GM12878 (cell line): ENCODE results near the gene FLAD1. TPM values are rescaled to one million over a fixed set of nuclear protein-coding genes. Genes with fewer than 3 reads are reported as not detected.

Source experiments
- BCLAF1 ChIP-seq: fragments of 450-650 bp; IDR thresholded peaks from 2 replicates; pipeline ENCODE4 v1.6.1; 2017; ENCODE audit warnings: antibody characterized with exemption, mild to moderate bottlenecking, moderate library complexity
- BRCA1 ChIP-seq: IDR thresholded peaks from 2 replicates; pipeline ENCODE4 v1.6.1; 2011; ENCODE audit warnings: low read depth, low read length, improper control_type of control experiment
- E4F1 ChIP-seq: fragments of 450-650 bp; IDR thresholded peaks from 2 replicates; pipeline ENCODE4 v1.6.1; 2018; ENCODE audit warnings: borderline replicate concordance, mild to moderate bottlenecking; ENCODE audit not compliant: partially characterized antibody
- IKZF2 ChIP-seq, 2 experiments: fragments of 450-650 bp; IDR thresholded peaks; 2 replicates each; pipeline ENCODE4 v1.6.1; 2017; ENCODE audit warnings: mild to moderate bottlenecking in 2 of 2, moderate library complexity in 2 of 2
- NKRF ChIP-seq: fragments of 450-650 bp; conservative IDR thresholded peaks from 2 replicates; pipeline ENCODE4 v1.6.1; 2017; ENCODE audit warnings: mild to moderate bottlenecking, moderate library complexity
- PKNOX1 ChIP-seq: fragments of 450-650 bp; IDR thresholded peaks from 2 replicates; pipeline ENCODE4 v1.6.1; 2016; ENCODE audit warnings: mild to moderate bottlenecking
- RELB ChIP-seq: fragments of 450-650 bp; IDR thresholded peaks from 2 replicates; pipeline ENCODE4 v1.6.1; 2017; ENCODE audit warnings: low read depth, mild to moderate bottlenecking, moderate library complexity
- REST ChIP-seq: IDR thresholded peaks from 2 replicates; pipeline ENCODE4 v1.6.1; 2012; ENCODE audit warnings: mild to moderate bottlenecking, low read depth, low read length
- SP1 ChIP-seq: IDR thresholded peaks from one replicate; pipeline ENCODE4 v1.6.1; 2011; ENCODE audit warnings: low read depth, low read length
- TAF1 ChIP-seq: IDR thresholded peaks from 2 replicates; pipeline ENCODE4 v1.6.1; 2011; ENCODE audit warnings: mild to moderate bottlenecking, low read depth, low read length, borderline replicate concordance
- TBL1XR1 ChIP-seq: IDR thresholded peaks from 2 replicates; pipeline ENCODE4 v1.6.1; 2012; ENCODE audit warnings: low read depth, low read length, improper control_type of control experiment
- TCF3 ChIP-seq: IDR thresholded peaks from 2 replicates; pipeline ENCODE4 v1.6.1; 2012; ENCODE audit warnings: low read depth, mild to moderate bottlenecking, low read length, borderline replicate concordance; ENCODE audit not compliant: insufficient read depth
- ZSCAN29 ChIP-seq: fragments of 450-650 bp; IDR thresholded peaks from 2 replicates; pipeline ENCODE4 v1.6.1; 2017; ENCODE audit warnings: mild to moderate bottlenecking, moderate library complexity
- polyA plus RNA-seq, 11 experiments: library from polyadenylated mRNA; depleted of rRNA in 4 of 11; unstranded in 6 of 11; stranded (reverse) in 5 of 11; fragments of >200 nt; fragmentation: Nextera tagmentation in 4 of 11; fragmentation: Illumina TruSeq in 1 of 11; extraction: Ambion mirVana in 4 of 11; extraction: Trizol in 1 of 11; gene quantifications; 1 replicate in 1 of 11; 2 replicates in 10 of 11; pipeline versions ENCODE4 v1.2.1 to v1.2.3, GENCODE V29; 2011 to 2016; ENCODE audit warnings: inconsistent platforms in 2 of 11, missing spikeins in 2 of 11, low read depth in 1 of 11
- total RNA-seq, 4 experiments: library from RNA; depleted of rRNA in 3 of 4; stranded (reverse); fragments of >200 nt in 3 of 4; fragmentation: Illumina TruSeq in 1 of 4; extraction: Trizol in 1 of 4; gene quantifications; 2 replicates each; pipeline versions ENCODE4 v1.2.1 to v1.2.3, GENCODE V29; 2013 to 2021

Gene FLAD1
- total and polyA plus RNA-seq, 10 of the 15 experiments (the other 5 are each of a cell fraction or from before 2014, with no cell fraction given): 22.9 to 93.4 (median 56.6) TPM

- TF ChIP-seq E4F1 (no peak), REST (no peak), TAF1 (peak; percentile 69), TBL1XR1 (no peak), IKZF2 (IDR thresholded peaks at IDR 0.05) (peak; percentile 43 to 48; a peak in 1 of 4 replicates), BCLAF1 (no peak), PKNOX1 (peak; percentile 82), SP1 (peak; percentile 59), TCF3 (no peak), ZSCAN29 (peak; percentile 79), RELB (no peak; the same call in 1 of the 2 replicates), BRCA1 (no peak), NKRF (peak; percentile 54; the same call in 1 of the 2 replicates)
Measured at GRCh38 chr1:154973344-154974101, 9.6 kb upstream of the FLAD1 start (continued).
